Trophoblast cell (in vitro differentiated cells and primary cell): ENCODE data around the gene AK5.
"Not testable (repeated sequence)": the region's sequence is repeated elsewhere in the genome, so short reads cannot be mapped to it uniquely, and the experiment has no call there.

ENCODE experiments used
- DNase-seq, 2 donors: peaks; one replicate each; pipeline ENCODE4 v3.0.0-alpha.2; 2016
- H2AFZ ChIP-seq: 2 replicates; pipeline ENCODE4 v1.6.1; 2013; ENCODE audit warnings: low read length, moderate library complexity, mild to moderate bottlenecking; ENCODE audit not compliant: insufficient read depth, poor library complexity
- H2AK5ac ChIP-seq: 2 replicates; pipeline ENCODE4 v1.6.1; 2013; ENCODE audit warnings: mild to moderate bottlenecking, low read length
- H2BK120ac ChIP-seq: 2 replicates; pipeline ENCODE4 v1.6.1; 2013; ENCODE audit warnings: low read length, mild to moderate bottlenecking, moderate library complexity; ENCODE audit not compliant: insufficient read depth, poor library complexity
- H2BK12ac ChIP-seq: 2 replicates; pipeline ENCODE4 v1.6.1; 2013; ENCODE audit warnings: mild to moderate bottlenecking, low read length, moderate library complexity
- H2BK5ac ChIP-seq: 2 replicates; pipeline ENCODE4 v1.6.1; 2013; ENCODE audit warnings: low read length, low read depth, moderate library complexity, mild to moderate bottlenecking; ENCODE audit not compliant: poor library complexity
- H3K14ac ChIP-seq: 2 replicates; pipeline ENCODE4 v1.6.1; 2013; ENCODE audit warnings: mild to moderate bottlenecking, low read length
- H3K18ac ChIP-seq: 2 replicates; pipeline ENCODE4 v1.6.1; 2013; ENCODE audit warnings: mild to moderate bottlenecking, low read length
- H3K23ac ChIP-seq: 2 replicates; pipeline ENCODE4 v1.6.1; 2013; ENCODE audit warnings: low read length
- H3K27ac ChIP-seq: 2 replicates; pipeline ENCODE4 v1.5.1; 2013; ENCODE audit warnings: low read depth, mild to moderate bottlenecking, inconsistent platforms, low read length, moderate library complexity
- H3K27me3 ChIP-seq: 2 replicates; pipeline ENCODE4 v1.6.1; 2013; ENCODE audit warnings: inconsistent platforms, mild to moderate bottlenecking, low read length, moderate library complexity; ENCODE audit not compliant: insufficient read depth
- H3K36me3 ChIP-seq, 2 experiments: 1 replicate in 1 of 2; 2 replicates in 1 of 2; pipeline ENCODE4 v1.6.1; 2013; ENCODE audit warnings: low read length in 2 of 2, mild to moderate bottlenecking in 2 of 2, moderate library complexity in 1 of 2; ENCODE audit not compliant: insufficient read depth in 2 of 2, control insufficient read depth in 1 of 2
- H3K4ac ChIP-seq: 2 replicates; pipeline ENCODE4 v1.6.1; 2013; ENCODE audit warnings: low read depth, mild to moderate bottlenecking, low read length, moderate library complexity
- H3K4me1 ChIP-seq, 2 experiments: 1 replicate in 1 of 2; 2 replicates in 1 of 2; pipeline ENCODE4 v1.6.1; 2013; ENCODE audit warnings: low read length in 2 of 2, mild to moderate bottlenecking in 2 of 2, moderate library complexity in 1 of 2; ENCODE audit not compliant: insufficient read depth in 2 of 2, control insufficient read depth in 1 of 2
- H3K4me2 ChIP-seq: 2 replicates; pipeline ENCODE4 v1.6.1; 2013; ENCODE audit warnings: inconsistent platforms, mild to moderate bottlenecking, low read length, moderate library complexity
- H3K4me3 ChIP-seq: 2 replicates; pipeline ENCODE4 v1.5.1; 2013; ENCODE audit warnings: mild to moderate bottlenecking, low read depth, low read length, inconsistent platforms
- H3K79me1 ChIP-seq: one replicate; pipeline ENCODE4 v1.6.1; 2013; ENCODE audit warnings: low read length
- H3K79me2 ChIP-seq: 2 replicates; pipeline ENCODE4 v1.6.1; 2013; ENCODE audit warnings: low read length, mild to moderate bottlenecking; ENCODE audit not compliant: control insufficient read depth, insufficient read depth, poor library complexity
- H3K9ac ChIP-seq: 2 replicates; pipeline ENCODE4 v1.6.1; 2013; ENCODE audit warnings: mild to moderate bottlenecking, low read length
- H3K9me3 ChIP-seq: 2 replicates; pipeline ENCODE4 v1.6.1; 2013; ENCODE audit warnings: low read depth, mild to moderate bottlenecking, control low read depth, inconsistent platforms, low read length; ENCODE audit not compliant: insufficient read depth
- H4K12ac ChIP-seq: 2 replicates; pipeline ENCODE4 v1.6.1; 2013; ENCODE audit warnings: low read depth, mild to moderate bottlenecking, low read length, moderate library complexity
- H4K8ac ChIP-seq: 2 replicates; pipeline ENCODE4 v1.6.1; 2013; ENCODE audit warnings: low read depth, mild to moderate bottlenecking, low read length, moderate library complexity
- H4K91ac ChIP-seq: one replicate; pipeline ENCODE4 v1.6.1; 2013; ENCODE audit warnings: low read depth, mild to moderate bottlenecking, low read length, moderate library complexity
- WGBS: extraction: QIAGEN DNeasy Blood & Tissue Kit; methylation state at CpG from one replicate; pipeline ENCODE4 v1.1.7; 2013; ENCODE audit warnings: missing lambda C conversion rate; ENCODE audit not compliant: insufficient read length, insufficient coverage; ENCODE audit errors: extremely low coverage; 5-methylcytosine and 5-hydroxymethylcytosine counted together

The AK5 gene

GRCh38 chr1:77531149-77531548 lies 249.3 kb downstream of the AK5 start:
- not testable (repeated sequence) for H4K8ac ChIP-seq, H3K4me3 ChIP-seq, H4K12ac ChIP-seq, H3K27me3 ChIP-seq, H3K9me3 ChIP-seq, H3K18ac ChIP-seq, H2AK5ac ChIP-seq, H3K36me3 ChIP-seq, H2BK12ac ChIP-seq, H4K91ac ChIP-seq, H2BK120ac ChIP-seq, H2AFZ ChIP-seq, H3K79me2 ChIP-seq, H3K9ac ChIP-seq, H3K79me1 ChIP-seq, H3K4me2 ChIP-seq, DNase-seq, H3K4ac ChIP-seq, H2BK5ac ChIP-seq, H3K14ac ChIP-seq, H3K27ac ChIP-seq, H3K4me1 ChIP-seq, H3K23ac ChIP-seq
- WGBS: no CpG with 5 or more reads among the region's 8 CpGs

DNA sequence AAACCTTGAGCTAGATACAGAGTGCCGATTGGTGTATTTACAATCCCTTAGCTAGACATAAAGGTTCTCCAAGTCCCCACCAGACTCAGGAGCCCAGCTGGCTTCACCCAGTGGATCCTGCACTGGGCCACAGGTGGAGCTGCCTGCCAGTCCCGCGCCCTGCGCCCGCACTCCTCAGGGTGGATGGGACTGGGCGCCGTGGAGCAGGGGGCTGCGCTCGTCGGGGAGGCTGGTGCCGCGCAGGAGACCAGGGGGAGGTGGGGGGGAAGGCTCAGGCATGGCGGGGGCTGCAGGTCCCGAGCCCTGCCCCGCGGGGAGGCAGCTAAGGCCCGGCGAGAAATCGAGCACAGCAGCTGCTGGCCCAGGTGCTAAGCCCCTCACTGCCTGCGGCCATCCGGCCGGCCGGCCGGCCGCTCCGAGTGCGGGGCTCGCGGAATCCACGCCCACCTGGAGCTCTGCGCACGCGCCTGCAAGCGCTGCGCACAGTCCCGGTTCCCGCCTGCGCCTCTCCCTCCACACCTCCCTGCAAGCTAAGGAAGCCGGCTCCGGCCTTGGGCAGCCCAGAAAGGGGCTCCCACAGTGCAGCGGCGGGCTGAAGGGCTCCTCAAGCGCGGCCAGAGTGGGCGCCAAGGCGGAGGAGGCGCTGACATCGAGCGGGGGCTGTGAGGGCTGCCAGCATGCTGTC lies 249.9 kb downstream of the AK5 start:
- not testable (repeated sequence) for H3K36me3 ChIP-seq, H3K9me3 ChIP-seq, H4K12ac ChIP-seq, H3K14ac ChIP-seq, H3K18ac ChIP-seq, H3K79me2 ChIP-seq, H3K79me1 ChIP-seq, H3K4me2 ChIP-seq, H3K9ac ChIP-seq, H4K8ac ChIP-seq, H3K4ac ChIP-seq, H2BK5ac ChIP-seq, H3K4me3 ChIP-seq, H2AK5ac ChIP-seq, H2AFZ ChIP-seq, H3K27ac ChIP-seq, H2BK12ac ChIP-seq, H2BK120ac ChIP-seq, H3K27me3 ChIP-seq, H4K91ac ChIP-seq, H3K23ac ChIP-seq, H3K4me1 ChIP-seq
- DNase-seq: peak; percentile 39 to 77
- WGBS: no CpG with 5 or more reads among the region's 49 CpGs

GRCh38 chr1:77532641-77533040 lies 250.8 kb downstream of the AK5 start:
- Histone ChIP-seq H4K91ac (no peak overlapping the region), H2BK12ac (no peak overlapping the region), H2AFZ (no peak overlapping the region), H3K23ac (no peak overlapping the region), H3K4me1 (no peaks in the 10 kb centered on the region), H4K8ac (no peak overlapping the region), H3K4me2 (no peak overlapping the region), H3K79me1 (no peaks in the 10 kb centered on the region), H2BK120ac (no peak overlapping the region), H2AK5ac (no peak overlapping the region), H3K36me3 (no peaks in the 10 kb centered on the region), H3K27me3 (no peaks in the 10 kb centered on the region), H3K18ac (no peak overlapping the region), H3K4me3 (no peak overlapping the region), H3K79me2 (no peaks in the 10 kb centered on the region), H3K9me3 (peaks cover 2% of the 10 kb centered on the region), H3K4ac (no peak overlapping the region), H3K9ac (no peak overlapping the region), H3K27ac (no peak overlapping the region), H4K12ac (no peak overlapping the region), H2BK5ac (no peak overlapping the region), H3K14ac (no peak overlapping the region)
- no CpG with 5 or more reads among the region's 4 CpGs for WGBS
- DNase-seq: peak in 1 of 2 donors; percentile 33

DNA sequence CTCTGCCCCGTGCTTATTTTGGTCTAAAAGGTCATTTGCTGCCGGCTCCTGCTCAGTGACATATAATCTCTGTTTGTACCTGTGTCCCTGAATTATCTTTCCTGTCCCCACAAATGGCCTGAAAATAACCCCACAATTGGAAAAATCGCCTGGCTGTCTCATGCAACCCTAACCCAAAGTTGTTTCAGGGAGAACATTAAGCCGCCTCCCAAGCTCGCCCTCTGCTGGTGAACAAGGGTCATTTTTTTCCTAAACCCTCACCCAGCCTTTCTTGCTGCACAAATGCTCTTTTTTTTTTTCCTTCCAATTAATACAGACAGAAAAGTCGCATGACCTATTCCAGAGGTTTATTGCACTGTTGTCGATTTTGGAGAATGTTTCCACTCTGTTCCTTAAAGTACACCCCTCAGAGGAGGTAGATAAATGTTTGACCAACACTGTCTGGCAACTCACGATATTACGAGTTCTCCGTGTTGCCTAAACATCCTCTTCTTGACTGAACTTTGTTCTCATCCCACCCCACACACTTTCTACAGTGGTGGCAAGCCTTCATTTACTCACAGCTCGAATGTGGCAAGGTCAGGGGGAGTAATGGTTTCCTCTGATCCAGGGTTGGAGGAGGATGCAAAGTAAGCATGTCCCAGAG lies 252.0 kb downstream of the AK5 start:
- Histone ChIP-seq H2AFZ (no peak overlapping the region), H2BK5ac (no peak overlapping the region), H3K14ac (no peak overlapping the region), H3K4me1 (no peaks in the 10 kb centered on the region), H3K36me3 (no peaks in the 10 kb centered on the region), H3K27me3 (no peaks in the 10 kb centered on the region), H3K9me3 (peaks cover 2% of the 10 kb centered on the region), H3K4me3 (no peak overlapping the region), H2BK12ac (no peak overlapping the region), H3K4ac (no peak overlapping the region), H2BK120ac (no peak overlapping the region), H4K91ac (no peak overlapping the region), H3K79me1 (no peaks in the 10 kb centered on the region), H4K8ac (no peak overlapping the region), H3K4me2 (no peak overlapping the region), H3K9ac (no peak overlapping the region), H3K79me2 (no peaks in the 10 kb centered on the region), H3K18ac (no peak overlapping the region), H4K12ac (no peak overlapping the region), H3K27ac (no peak overlapping the region), H2AK5ac (no peak overlapping the region), H3K23ac (no peak overlapping the region)
- WGBS: no CpG with 5 or more reads among the region's 11 CpGs
- DNase-seq: peak; percentile 31 to 75
